Parathyroid adenoma (tissue), 2 donors: ENCODE results near the gene RPS19BP1.

Source experiments
- H2AFZ ChIP-seq: fragments of 300-600 bp; sonication (generic); one replicate; pipeline ENCODE4 v1.7.0; 2017; ENCODE audit warnings: antibody characterized with exemption, mild to moderate bottlenecking
- H3K27ac ChIP-seq: fragments of 300-600 bp; sonication (generic); one replicate; pipeline ENCODE4 v1.7.0; 2017
- H3K27me3 ChIP-seq: fragments of 300-600 bp; sonication (generic); one replicate; pipeline ENCODE4 v1.7.0; 2017; ENCODE audit warnings: low read length; ENCODE audit not compliant: control insufficient read depth, insufficient read depth
- H3K36me3 ChIP-seq: fragments of 300-600 bp; sonication (generic); one replicate; pipeline ENCODE4 v1.7.0; 2017; ENCODE audit warnings: low read length; ENCODE audit not compliant: control insufficient read depth, insufficient read depth
- H3K4me1 ChIP-seq: fragments of 300-600 bp; sonication (generic); one replicate; pipeline ENCODE4 v1.7.0; 2017; ENCODE audit warnings: control low read depth
- H3K4me2 ChIP-seq: fragments of 300-600 bp; sonication (generic); one replicate; pipeline ENCODE4 v1.7.0; 2017; ENCODE audit warnings: low read length
- H3K4me3 ChIP-seq: fragments of 300-600 bp; sonication (generic); one replicate; pipeline ENCODE4 v1.7.0; 2017; ENCODE audit warnings: low read depth, low read length
- H3K79me2 ChIP-seq: fragments of 300-600 bp; sonication (generic); one replicate; pipeline ENCODE4 v1.7.0; 2017; ENCODE audit warnings: control low read depth
- H3K9ac ChIP-seq: fragments of 300-600 bp; sonication (generic); one replicate; pipeline ENCODE4 v1.7.0; 2017; ENCODE audit warnings: mild to moderate bottlenecking
- H3K9me3 ChIP-seq: fragments of 300-600 bp; sonication (generic); one replicate; pipeline ENCODE4 v1.7.0; 2017; ENCODE audit warnings: low read length; ENCODE audit not compliant: control insufficient read depth
- TF ChIP-seq, protein P1 (sequence below): fragments of 300-600 bp; sonication (generic); IDR thresholded peaks from one replicate; pipeline ENCODE4 v1.7.0; 2017; ENCODE audit warnings: antibody characterized with exemption, mild to moderate bottlenecking
- donor health status: primary hyperparathyroidism.

Gene RPS19BP1

DNA sequence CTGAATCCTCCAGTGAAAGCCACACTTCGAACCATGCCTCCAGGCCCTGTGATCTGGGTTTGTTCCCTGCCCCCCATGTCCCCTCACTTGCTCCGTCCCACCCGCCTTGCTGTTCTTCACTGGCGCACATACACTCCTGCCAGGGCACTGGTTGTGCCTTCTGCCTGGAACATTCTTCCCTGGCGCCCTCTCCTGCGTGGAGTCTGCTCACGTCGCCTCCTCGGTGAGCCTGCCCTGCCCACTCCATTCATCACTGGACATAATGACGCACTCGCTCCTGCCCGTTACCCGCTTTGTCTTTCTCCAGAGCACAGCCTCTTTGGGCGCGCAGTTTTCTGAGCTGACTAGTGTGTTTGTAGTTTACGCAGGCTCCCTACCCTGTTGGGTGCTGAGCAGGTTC is 51.5 kb downstream of the RPS19BP1 start:
- H3K36me3 ChIP-seq: no peaks in the 10 kb centered on the region
- no peak overlapping the region for H3K9ac ChIP-seq
- TF ChIP-seq, protein P1, sequence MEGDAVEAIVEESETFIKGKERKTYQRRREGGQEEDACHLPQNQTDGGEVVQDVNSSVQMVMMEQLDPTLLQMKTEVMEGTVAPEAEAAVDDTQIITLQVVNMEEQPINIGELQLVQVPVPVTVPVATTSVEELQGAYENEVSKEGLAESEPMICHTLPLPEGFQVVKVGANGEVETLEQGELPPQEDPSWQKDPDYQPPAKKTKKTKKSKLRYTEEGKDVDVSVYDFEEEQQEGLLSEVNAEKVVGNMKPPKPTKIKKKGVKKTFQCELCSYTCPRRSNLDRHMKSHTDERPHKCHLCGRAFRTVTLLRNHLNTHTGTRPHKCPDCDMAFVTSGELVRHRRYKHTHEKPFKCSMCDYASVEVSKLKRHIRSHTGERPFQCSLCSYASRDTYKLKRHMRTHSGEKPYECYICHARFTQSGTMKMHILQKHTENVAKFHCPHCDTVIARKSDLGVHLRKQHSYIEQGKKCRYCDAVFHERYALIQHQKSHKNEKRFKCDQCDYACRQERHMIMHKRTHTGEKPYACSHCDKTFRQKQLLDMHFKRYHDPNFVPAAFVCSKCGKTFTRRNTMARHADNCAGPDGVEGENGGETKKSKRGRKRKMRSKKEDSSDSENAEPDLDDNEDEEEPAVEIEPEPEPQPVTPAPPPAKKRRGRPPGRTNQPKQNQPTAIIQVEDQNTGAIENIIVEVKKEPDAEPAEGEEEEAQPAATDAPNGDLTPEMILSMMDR: no peak

DNA sequence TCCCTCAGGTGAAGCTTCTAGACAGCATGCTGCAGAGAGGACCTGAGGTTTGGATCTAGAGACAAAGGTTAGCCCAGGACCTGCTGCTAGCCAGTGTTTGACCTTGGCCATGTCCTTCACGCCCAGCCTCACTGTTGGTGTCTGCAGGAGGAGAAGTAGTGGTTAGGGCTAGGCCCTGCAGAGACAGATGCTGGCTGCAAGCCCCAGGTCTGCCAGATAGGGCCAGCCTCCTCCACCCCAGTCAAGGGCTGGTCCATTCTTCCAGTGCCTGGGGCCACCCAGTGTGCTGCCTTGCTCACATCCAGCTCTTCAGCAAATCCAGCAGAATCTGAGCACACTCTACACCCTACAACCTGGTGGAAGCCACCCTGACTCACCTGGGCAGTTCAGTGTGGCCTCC is 52.0 kb downstream of the RPS19BP1 start:
- Histone ChIP-seq H3K9me3 (no peaks in the 10 kb centered on the region), H3K4me3 (no peak overlapping the region), H3K4me2 (no peak overlapping the region), H2AFZ (no peak overlapping the region), H3K27me3 (no peaks in the 10 kb centered on the region), H3K36me3 (no peaks in the 10 kb centered on the region), H3K4me1 (no peaks in the 10 kb centered on the region), H3K9ac (no peak overlapping the region), H3K27ac (no peak overlapping the region), H3K79me2 (no peaks in the 10 kb centered on the region)
- TF ChIP-seq, protein P1: no peak

More for the DNA sequence above, 51.5 kb downstream of the RPS19BP1 start:
- no peak overlapping the region for H3K4me2 ChIP-seq
- H3K4me1 ChIP-seq: no peaks in the 10 kb centered on the region
- no peak overlapping the region for H3K4me3 ChIP-seq
- H3K27me3 ChIP-seq: no peaks in the 10 kb centered on the region
- no peaks in the 10 kb centered on the region for H3K79me2 ChIP-seq
- H3K9me3 ChIP-seq: no peaks in the 10 kb centered on the region
- no peak overlapping the region for H3K27ac ChIP-seq
- no peak overlapping the region for H2AFZ ChIP-seq

DNA sequence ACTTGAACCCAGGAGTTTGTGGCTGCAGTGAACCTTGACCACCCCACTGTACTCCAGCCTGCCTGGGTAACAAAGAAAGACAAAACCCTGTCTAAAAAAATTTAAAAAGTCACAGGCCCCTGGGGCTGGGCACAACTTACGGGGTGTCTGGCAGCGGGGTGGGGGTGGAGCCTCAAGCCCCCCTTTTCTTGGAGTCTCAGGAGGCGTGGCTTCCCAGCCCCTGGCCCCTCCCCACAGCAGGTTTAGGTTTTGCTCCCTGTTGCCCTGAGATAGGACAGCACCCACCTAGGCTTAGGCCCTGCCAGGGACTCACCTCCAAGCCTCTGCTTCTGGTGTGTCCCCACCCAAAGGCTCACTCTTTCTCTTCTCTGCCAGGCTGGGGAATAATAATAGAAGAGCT is 53.3 kb downstream of the RPS19BP1 start:
- Histone ChIP-seq H2AFZ (no peak overlapping the region), H3K9me3 (no peaks in the 10 kb centered on the region), H3K4me2 (no peak overlapping the region), H3K9ac (no peak overlapping the region), H3K27me3 (no peaks in the 10 kb centered on the region), H3K4me3 (no peak overlapping the region), H3K27ac (no peak overlapping the region), H3K4me1 (no peaks in the 10 kb centered on the region), H3K79me2 (no peaks in the 10 kb centered on the region), H3K36me3 (no peaks in the 10 kb centered on the region)
- TF ChIP-seq, protein P1: no peak
